Naive B cell (primary cell): ENCODE data around the gene MEIS2. TPM values are rescaled to one million over a fixed set of nuclear protein-coding genes. Genes with fewer than 3 reads are reported as not detected.

Source experiments
- ATAC-seq, 2 donors: fragments of 150-1000 bp; cut with Tn5 transposase; 2 replicates each; pipeline ENCODE4 v1.10.0; 2021; ENCODE audit warnings: low read depth in 2 of 2, mild to moderate bottlenecking in 2 of 2, moderate library complexity in 2 of 2
- DNase-seq: peaks from one replicate; pipeline ENCODE4 v3.0.0; 2022
- H3K27ac Mint-ChIP-seq, 6 donors: one replicate each; pipeline ENCODE4 v1.8.0; 2020 to 2022; ENCODE audit warnings: mild to moderate bottlenecking in 6 of 6, mixed read lengths in 6 of 6, moderate library complexity in 5 of 6, inconsistent platforms in 2 of 6
- H3K27me3 Mint-ChIP-seq, 3 donors: one replicate each; pipeline ENCODE4 v1.8.0; 2021 to 2022; ENCODE audit warnings: mixed read lengths in 3 of 3, mild to moderate bottlenecking in 1 of 3
- H3K36me3 Mint-ChIP-seq, 2 donors: one replicate each; pipeline ENCODE4 v1.8.0; 2020 to 2022; ENCODE audit warnings: mixed read lengths in 2 of 2, inconsistent platforms in 1 of 2, mild to moderate bottlenecking in 1 of 2
- H3K4me1 Mint-ChIP-seq, 3 donors: one replicate each; pipeline ENCODE4 v1.8.0; 2020 to 2022; ENCODE audit warnings: mixed read lengths in 3 of 3, inconsistent platforms in 1 of 3, mild to moderate bottlenecking in 1 of 3, moderate library complexity in 1 of 3
- H3K4me3 Mint-ChIP-seq, 8 donors: one replicate each; pipeline ENCODE4 v1.8.0; 2020 to 2022; ENCODE audit warnings: mild to moderate bottlenecking in 8 of 8, mixed read lengths in 8 of 8, moderate library complexity in 8 of 8, inconsistent platforms in 2 of 8
- H3K9me3 Mint-ChIP-seq, 7 donors: one replicate each; pipeline ENCODE4 v1.8.0; 2020 to 2022; ENCODE audit warnings: mixed read lengths in 7 of 7, mild to moderate bottlenecking in 5 of 7, inconsistent platforms in 2 of 7, moderate library complexity in 1 of 7
- polyA plus RNA-seq, 6 donors: library from polyadenylated mRNA; unstranded; fragments of 300-500 nt; fragmentation: Illumina TruSeq; gene quantifications; one replicate each; pipeline ENCODE4 v1.2.3, GENCODE V29; 2021; ENCODE audit warnings: low read depth in 6 of 6

The MEIS2 gene
- polyA plus RNA-seq, 6 donors from 2014 or later = not detected

DNA sequence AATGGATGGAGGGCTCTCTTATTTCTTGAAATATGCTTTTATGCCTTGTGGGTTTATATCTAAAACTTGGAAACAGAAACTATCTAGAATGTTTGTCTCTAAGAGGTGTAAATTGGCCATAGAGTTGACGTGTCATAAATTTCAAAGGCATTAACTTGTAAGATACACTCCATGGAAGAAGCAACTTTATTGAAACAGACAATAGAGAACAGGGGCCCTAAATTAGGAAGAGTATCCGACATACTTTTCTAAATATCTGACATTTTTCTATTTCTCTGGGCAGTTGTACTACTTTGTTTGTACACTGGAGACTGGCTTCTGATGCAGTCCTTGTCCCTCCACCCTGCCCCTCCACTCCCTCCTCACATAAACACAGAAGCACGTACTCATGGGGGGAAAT, 50.0 kb downstream of the MEIS2 start:
- DNase-seq = no peak
- Mint-ChIP-seq H3K36me3 (no peaks in the 10 kb centered on the region), H3K27me3 (peaks cover 0 to 5% (median 0%) of the 10 kb centered on the region in 3 donors), H3K9me3 (peaks cover 0 to 7% (median 0%) of the 10 kb centered on the region in 7 donors), H3K27ac (no peak overlapping the region), H3K4me1 (no peaks in the 10 kb centered on the region), H3K4me3 (peak overlapping the region in 1 of 8 donors; percentile 16)
- no peak for ATAC-seq

DNA sequence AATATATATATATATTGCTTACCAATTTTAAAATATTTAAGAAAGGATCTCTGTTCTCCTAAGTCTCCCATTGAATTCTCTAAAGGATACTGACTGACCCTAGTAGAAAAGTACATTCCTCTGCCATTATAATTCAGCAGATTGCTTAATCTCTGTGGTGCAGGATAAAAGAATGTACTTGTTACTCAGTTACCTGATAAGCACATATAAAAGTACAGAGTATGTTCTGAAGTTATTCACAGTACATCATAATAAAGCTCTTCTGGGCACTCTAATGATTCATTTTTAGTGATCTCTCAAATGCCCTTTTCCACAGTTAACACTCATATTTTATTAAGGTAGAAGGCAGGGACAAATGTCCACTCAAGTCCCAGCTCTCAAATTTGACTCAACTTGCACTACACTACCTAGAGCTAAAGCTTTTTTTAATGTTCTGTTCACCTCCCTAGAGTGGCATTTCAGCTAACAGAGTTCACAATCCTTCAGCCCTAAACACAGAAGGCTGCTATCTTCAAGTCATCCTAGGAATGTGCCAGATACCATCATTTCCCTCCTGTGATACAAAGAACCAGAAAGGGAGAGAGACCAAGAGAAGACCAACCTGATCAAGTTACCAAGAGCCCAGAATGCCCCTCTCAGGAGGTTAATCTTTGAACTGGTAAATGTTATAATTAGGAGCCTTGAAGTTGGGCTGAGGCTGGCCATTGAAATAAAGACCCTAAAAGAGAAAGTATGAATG, 53.3 kb downstream of the MEIS2 start:
- no peak for ATAC-seq
- H3K36me3 Mint-ChIP-seq = no peaks in the 10 kb centered on the region
- peaks cover 0 to 7% (median 0%) of the 10 kb centered on the region in 7 donors for H3K9me3 Mint-ChIP-seq
- no peak overlapping the region for H3K27ac Mint-ChIP-seq
- peaks cover 0 to 10% (median 0%) of the 10 kb centered on the region in 3 donors for H3K27me3 Mint-ChIP-seq
- no peaks in the 10 kb centered on the region for H3K4me1 Mint-ChIP-seq
- DNase-seq = no peak
- H3K4me3 Mint-ChIP-seq = no peak overlapping the region

DNA sequence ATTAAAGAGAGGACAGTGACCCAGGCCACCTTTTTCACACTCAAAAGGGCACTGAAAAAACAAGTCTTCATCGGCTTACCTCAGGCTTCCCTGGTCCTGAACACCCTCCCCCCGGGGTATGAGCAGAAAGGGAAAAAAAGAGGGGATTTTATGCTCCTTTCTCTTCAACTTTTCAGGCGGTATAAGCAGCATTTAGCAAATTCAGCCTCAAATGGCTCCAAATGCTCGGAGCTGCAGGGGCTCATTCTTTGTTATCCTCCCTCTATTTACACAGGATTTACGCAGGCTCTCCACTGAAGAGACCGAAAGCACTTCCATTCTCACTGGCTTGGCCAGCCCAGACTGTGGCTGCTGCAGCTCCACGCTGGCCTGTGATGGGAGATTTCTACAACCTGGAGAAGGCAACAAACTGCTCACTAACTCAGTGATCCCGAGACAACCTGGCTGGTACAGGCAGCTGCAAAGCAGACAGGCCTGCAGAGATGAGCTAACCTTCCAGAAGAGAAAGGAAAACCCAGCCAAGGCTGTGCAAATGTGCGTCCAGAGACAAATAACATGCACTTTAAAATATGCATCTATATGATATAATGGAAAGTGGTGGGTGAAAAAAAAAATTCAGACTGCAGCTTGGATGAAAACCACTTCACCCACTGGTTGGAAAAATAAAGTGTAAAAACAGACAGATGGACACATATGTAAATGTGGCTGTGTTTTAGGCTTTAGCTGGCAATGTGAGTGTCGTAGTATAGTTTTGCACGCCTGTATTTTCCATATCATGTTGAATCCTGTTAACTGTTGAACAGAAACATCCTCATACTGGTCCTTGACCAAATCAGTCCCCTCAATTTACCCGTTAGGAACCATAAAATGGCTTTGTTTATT, 54.2 kb downstream of the MEIS2 start:
- H3K36me3 Mint-ChIP-seq = no peaks in the 10 kb centered on the region
- peaks cover 0 to 10% (median 0%) of the 10 kb centered on the region in 3 donors for H3K27me3 Mint-ChIP-seq
- H3K9me3 Mint-ChIP-seq = peaks cover 0 to 7% (median 0%) of the 10 kb centered on the region in 7 donors
- no peaks in the 10 kb centered on the region for H3K4me1 Mint-ChIP-seq
- no peak overlapping the region for H3K4me3 Mint-ChIP-seq
- ATAC-seq = no peak
- H3K27ac Mint-ChIP-seq = no peak overlapping the region
- DNase-seq = no peak

- Mint-ChIP-seq H3K27me3 (peaks cover 0 to 10% (median 0%) of the 10 kb centered on the region in 3 donors), H3K4me1 (no peaks in the 10 kb centered on the region), H3K4me3 (no peak overlapping the region), H3K27ac (no peak overlapping the region), H3K36me3 (no peaks in the 10 kb centered on the region), H3K9me3 (peaks cover 0 to 2% (median 0%) of the 10 kb centered on the region in 7 donors)
- ATAC-seq (no peak), DNase-seq (no peak)
These were observed 55.3 kb downstream of the MEIS2 start for GRCh38 chr15:37044915-37045648.

DNA sequence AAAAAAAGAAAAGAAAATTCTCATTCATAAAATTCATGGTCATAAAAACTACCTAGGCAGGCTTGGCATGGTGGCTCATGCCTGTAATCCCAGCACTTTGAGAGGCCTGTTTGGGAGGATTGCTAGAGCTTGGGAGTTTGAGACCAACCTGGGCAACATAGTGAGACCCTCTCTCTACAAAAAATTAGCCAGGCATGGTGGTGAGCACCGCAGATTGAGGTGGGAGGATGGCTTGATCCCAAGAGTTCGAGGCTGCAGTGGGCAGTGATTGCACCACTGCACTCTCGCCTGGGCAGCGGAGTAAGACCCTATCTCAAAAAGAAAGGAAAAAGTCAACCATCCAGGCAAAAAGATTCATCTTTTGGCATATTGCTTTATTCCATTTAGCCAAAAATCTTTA, 58.5 kb downstream of the MEIS2 start:
- H3K4me3 Mint-ChIP-seq = no peak overlapping the region
- H3K27me3 Mint-ChIP-seq = peaks cover 0 to 6% (median 0%) of the 10 kb centered on the region in 3 donors
- DNase-seq (no peak), ATAC-seq (no peak)
- H3K9me3 Mint-ChIP-seq = peaks cover 0 to 1% (median 0%) of the 10 kb centered on the region in 7 donors
- no peaks in the 10 kb centered on the region for H3K4me1 Mint-ChIP-seq
- H3K36me3 Mint-ChIP-seq = no peaks in the 10 kb centered on the region
- H3K27ac Mint-ChIP-seq = no peak overlapping the region

DNA sequence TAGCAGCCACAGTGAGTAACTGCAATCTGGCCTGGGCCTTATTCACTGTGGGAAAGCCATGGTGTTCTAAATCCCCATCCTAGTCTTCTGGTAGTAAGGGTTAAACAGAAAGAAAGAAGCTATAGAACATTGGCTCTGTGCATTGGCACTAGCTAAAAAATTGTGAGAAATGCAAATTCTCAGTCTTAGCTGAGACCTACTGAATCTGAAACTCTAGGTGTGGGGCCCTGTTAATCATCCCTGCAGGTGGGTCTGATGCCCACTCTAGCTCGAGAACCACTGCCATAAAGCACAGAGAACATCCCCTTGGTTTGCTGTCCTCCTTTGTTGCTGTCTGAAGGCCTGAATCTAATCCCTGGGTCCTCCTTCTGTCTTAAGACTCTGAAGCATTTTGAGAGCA, 59.3 kb downstream of the MEIS2 start:
- Mint-ChIP-seq H3K36me3 (no peaks in the 10 kb centered on the region), H3K27me3 (peaks cover 0 to 5% (median 0%) of the 10 kb centered on the region in 3 donors), H3K4me1 (no peaks in the 10 kb centered on the region), H3K4me3 (no peak overlapping the region), H3K27ac (no peak overlapping the region), H3K9me3 (peaks cover 0 to 1% (median 0%) of the 10 kb centered on the region in 7 donors)
- DNase-seq (no peak), ATAC-seq (no peak)

GRCh38 chr15:37040072-37040742, 60.1 kb downstream of the MEIS2 start:
- no peaks in the 10 kb centered on the region for H3K36me3 Mint-ChIP-seq
- no peaks in the 10 kb centered on the region for H3K4me1 Mint-ChIP-seq
- ATAC-seq = no peak
- H3K9me3 Mint-ChIP-seq = peaks cover 0 to 5% (median 0%) of the 10 kb centered on the region in 7 donors
- peaks cover 0 to 5% (median 0%) of the 10 kb centered on the region in 3 donors for H3K27me3 Mint-ChIP-seq
- H3K4me3 Mint-ChIP-seq = no peak overlapping the region
- no peak overlapping the region for H3K27ac Mint-ChIP-seq
- DNase-seq = no peak

DNA sequence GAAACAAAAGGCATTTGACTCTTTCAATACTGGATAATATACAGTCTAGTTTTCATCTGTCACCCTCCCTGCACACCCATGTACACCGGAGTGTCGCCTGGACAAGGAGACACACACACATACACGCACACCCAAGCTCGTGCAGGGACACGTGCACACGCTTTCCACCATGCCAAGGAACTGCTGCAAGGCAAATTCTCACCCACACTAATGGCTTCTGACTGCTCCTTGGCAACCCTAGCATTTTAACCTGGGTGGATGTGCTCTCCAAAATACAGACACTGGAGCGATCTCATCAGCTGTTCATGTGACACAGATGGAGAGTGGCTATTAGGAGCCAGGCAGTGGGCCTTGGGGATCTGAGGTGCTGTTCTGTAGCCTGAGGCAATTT, 61.6 kb downstream of the MEIS2 start:
- H3K4me3 Mint-ChIP-seq = no peak overlapping the region
- H3K27ac Mint-ChIP-seq = no peak overlapping the region
- DNase-seq = no peak
- no peaks in the 10 kb centered on the region for H3K36me3 Mint-ChIP-seq
- H3K9me3 Mint-ChIP-seq = peaks cover 0 to 6% (median 0%) of the 10 kb centered on the region in 7 donors
- H3K4me1 Mint-ChIP-seq = no peaks in the 10 kb centered on the region
- H3K27me3 Mint-ChIP-seq = no peaks in the 10 kb centered on the region
- ATAC-seq = no peak

DNA sequence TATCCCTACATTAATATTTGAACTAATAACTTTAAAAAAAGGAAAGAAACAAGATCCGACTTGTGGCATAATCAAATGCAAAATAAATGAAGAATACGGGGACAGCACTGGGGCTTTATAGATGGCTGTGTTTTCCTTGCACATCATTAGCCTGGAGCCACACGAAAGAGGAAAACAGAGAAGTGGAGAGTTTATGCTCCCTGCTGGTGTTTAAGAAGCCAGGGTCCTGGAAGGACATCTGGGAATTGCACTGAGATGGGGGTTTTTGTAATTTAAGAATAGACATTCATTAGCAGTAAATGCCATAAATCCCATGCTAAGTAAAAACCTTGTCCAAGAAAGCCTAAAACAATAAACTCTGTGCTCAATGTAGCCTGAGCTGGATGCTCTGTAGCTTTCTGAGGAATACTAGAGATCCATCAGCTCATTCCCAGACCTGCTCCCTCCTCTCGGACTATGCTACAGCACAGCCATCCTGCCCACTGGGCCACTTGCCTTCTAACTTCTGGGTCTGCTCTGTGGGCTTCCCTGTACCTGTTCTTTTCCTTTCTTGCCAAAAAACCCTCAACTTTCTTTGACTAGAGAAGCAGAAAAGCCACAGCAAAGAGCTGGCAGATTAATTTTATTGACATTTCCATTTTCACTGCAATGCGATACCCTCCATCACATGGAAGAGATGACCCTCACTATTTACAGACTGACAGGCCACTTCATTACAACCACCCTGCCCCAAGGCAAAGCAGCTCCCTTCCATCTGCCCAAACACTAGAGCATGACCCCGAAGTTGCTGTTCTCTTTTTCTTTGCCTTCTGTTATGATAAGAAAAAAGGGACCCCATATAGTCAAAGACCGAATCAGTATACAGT, 62.3 kb downstream of the MEIS2 start:
- Mint-ChIP-seq H3K36me3 (no peaks in the 10 kb centered on the region), H3K9me3 (peaks cover 0 to 6% (median 0%) of the 10 kb centered on the region in 7 donors), H3K27ac (no peak overlapping the region), H3K27me3 (no peaks in the 10 kb centered on the region), H3K4me3 (no peak overlapping the region), H3K4me1 (no peaks in the 10 kb centered on the region)
- DNase-seq = no peak
- ATAC-seq = no peak

DNA sequence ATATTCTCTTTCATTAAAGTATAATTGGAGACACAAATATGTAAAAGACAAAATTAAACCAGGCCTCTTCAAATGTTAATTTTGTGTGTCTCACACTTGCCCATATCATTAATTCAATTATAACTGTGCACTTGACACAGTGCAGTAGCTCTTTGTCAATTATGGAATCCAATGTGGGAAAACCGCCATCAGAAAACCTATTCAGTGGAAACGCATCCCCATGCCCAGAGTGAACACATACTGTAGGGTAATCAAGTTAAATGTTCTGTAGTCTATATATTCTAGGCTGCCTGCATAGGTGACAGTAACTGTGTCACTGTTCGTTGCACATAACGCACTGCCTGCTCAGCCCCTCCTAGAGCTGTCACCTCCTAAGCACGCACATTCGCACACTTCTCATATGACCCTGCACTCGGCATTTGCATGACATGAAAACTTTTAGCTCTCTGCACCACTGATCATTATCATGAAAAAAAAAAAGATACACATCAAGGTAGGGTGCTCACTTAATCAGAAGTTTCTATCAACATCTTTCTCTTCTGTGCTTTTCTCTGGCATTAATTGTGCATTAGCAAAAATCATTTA, 63.2 kb downstream of the MEIS2 start:
- H3K36me3 Mint-ChIP-seq = no peaks in the 10 kb centered on the region
- H3K27ac Mint-ChIP-seq = no peak overlapping the region
- DNase-seq (no peak), ATAC-seq (no peak)
- peak overlapping the region in 1 of 8 donors; percentile 16 for H3K4me3 Mint-ChIP-seq
- H3K9me3 Mint-ChIP-seq = peaks cover 0 to 6% (median 0%) of the 10 kb centered on the region in 7 donors
- H3K4me1 Mint-ChIP-seq = no peaks in the 10 kb centered on the region
- H3K27me3 Mint-ChIP-seq = no peaks in the 10 kb centered on the region

- DNase-seq (no peak), ATAC-seq (no peak)
- Mint-ChIP-seq H3K36me3 (no peaks in the 10 kb centered on the region), H3K27me3 (no peaks in the 10 kb centered on the region), H3K4me1 (no peaks in the 10 kb centered on the region), H3K4me3 (no peak overlapping the region), H3K27ac (peak overlapping the region in 1 of 6 donors; percentile 23), H3K9me3 (peaks cover 0 to 6% (median 0%) of the 10 kb centered on the region in 7 donors)
These were observed 65.3 kb downstream of the MEIS2 start for GRCh38 chr15:37034835-37035748.
